Measurements from ENCODE around the gene ZNF579.

ZNF579 gene

DNA sequence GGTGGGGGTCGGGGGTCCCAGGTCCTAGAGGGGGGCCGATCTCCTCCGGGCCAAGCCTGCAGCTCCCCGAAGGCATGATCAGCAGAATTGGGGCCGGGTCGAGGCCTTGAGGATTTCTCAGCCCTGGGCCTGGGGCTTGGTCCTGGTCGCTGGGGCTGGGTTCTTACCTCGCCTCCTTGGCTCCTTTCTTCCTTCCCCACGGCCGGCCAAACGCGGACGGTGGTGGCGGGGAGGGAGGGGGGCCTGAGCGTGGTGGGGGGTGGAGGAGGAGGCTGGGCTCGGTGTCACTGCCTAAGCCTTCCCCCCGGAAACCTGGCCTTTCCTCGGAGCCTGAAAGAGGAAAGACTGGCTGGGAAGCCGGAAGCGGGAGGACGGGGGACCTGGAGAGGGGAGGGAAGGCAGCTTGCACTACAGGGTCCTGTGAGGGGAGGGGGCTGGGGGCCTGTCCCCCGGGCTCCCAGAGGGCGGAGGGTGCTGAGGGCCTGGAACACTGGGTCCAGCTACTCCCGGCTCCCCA, at the start of gene ZNF579:
Gene ZNF579, minus strand, starts transcription at position 221 of the 517 bp plus-strand sequence. CDS start 1,209 bp downstream, outside the sequence.
- peak; percentile 70 to 77 for DNase-seq

GRCh38 chr19:55626350-55626749, 45.7 kb upstream of the ZNF579 start:
- peak in 1 of 2 experiments; percentile 66 for DNase-seq

DNA sequence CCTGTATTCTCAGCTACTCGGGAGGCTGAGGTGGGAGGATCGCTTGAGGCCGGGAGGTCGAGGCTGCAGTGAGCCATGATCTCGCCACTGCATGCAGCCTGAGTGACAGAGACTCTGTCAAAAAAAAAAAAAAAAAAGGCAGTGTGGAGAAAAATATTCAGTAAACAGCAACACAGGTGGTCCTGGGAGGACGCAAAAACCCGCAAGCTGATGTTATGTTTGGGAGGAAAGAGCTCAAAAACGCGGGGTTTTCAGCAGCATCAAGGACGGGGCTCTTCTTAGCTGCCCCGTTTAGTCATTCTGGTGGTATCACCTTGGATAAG, 44.3 kb upstream of the ZNF579 start:
- DNase-seq = no peak

GRCh38 chr19:55624109-55625003, 43.7 kb upstream of the ZNF579 start, which contains the start of gene ZNF784:
Gene ZNF784, minus strand, starts transcription at chr19:55624566. Its CDS starts 5 bp downstream, at chr19:55624561.
- peak; percentile 89 to 96 for DNase-seq

DNA sequence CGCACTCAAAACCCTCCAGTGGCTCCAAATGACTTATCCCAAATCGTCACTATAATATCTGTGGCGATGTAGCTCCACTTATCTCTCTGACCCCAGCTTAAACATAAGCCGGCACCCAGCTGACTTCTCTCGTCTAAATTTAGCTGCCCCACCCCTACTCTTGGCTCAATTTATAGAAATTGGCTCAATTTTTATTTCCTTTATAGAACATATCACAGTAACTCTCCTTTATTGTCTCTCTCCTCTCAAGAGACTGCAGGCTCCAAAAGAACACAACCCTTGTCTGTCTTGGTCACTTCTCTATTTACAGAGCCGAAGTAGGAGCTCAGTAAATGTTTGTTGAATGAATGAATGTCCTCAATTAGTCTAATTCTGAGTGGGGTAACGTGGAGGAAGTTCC, 42.9 kb upstream of the ZNF579 start:
- no peak for DNase-seq

DNA sequence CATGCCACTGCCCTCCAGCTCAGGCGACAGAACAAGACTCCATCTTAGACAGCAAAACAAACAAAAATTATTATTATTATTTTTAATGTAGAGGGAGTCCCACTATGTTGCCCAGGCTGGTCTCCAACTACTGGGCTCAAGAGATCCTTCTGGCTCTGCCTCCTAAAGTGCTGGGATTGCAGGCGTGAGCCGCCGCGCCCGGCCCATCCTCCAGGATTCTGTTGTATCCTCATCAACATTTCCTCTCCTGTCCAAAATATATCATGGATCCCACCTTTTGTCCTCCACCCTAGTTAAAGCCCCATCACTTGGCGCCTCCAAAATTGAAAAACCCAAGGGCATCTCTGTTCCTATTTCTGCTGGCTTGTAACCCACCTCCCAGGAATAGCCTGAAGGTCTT, 42.5 kb upstream of the ZNF579 start:
- DNase-seq = no peak

- DNase-seq = no peak
Observed at GRCh38 chr19:55622242-55622969, 41.8 kb upstream of the ZNF579 start.

- DNase-seq = no peak
Observed at GRCh38 chr19:55621673-55622231, 41.1 kb upstream of the ZNF579 start.

DNA sequence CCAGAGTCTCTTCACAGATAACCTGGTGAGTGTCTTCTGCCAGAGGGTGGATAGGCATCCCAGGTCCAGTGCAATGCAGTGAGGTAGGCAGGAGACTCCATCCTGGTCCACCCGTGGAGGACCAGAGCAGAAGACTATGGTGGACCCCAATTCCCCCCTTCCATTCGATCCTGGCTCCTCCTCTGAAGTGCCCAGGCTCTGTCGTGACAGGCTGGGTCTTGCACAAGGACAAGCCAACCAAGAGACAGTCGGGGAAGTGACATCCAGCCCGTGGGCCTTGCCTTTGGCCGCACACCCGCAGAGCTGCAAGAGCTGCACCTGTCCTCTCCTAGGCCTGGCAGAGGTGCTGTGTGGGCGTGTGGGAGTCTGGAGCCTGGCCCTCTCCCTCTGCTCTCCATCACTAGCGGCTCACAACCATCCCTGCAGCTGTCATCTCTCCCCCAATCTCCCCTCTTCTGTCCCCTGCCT, 40.6 kb upstream of the ZNF579 start:
- no peak for DNase-seq

DNA sequence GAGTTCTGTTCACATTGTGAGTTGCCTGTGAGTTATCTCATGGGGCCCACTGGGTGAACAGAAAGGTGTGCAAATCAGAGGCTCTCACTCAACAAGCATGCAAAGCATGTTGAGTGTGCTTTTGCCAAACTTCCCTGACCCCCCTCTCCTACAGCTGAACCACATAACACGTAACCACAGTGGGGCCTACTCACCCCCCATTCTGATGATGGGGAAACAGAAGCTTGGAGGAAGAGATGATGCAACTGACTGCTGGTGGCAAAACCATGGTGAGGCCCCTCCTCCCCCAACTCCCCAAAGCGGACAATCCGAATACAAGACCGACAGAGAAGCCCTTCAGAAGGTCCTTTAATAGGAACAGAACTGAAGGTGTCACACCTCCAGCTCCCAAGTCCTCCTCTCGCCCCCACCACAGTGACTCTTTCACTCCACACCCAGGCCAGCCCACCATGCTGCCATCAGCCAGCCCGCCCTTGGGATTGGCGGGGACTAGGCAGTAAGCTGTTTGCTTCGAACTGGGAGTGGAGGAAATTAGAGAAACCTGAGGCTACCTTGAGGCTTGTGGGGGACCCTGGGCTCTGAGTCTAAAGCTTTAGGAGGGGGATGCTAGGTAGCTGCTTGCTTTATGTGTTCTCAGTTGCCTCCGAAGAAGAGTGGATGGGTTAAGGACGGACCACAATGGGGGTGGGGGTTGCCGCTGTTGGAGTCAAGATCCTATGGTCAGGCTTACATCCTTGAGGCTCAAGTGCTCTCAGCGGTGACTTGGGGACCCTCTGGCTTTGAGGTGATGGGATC, 40.0 kb upstream of the ZNF579 start:
- peak in 1 of 2 experiments; percentile 36 for DNase-seq

DNA sequence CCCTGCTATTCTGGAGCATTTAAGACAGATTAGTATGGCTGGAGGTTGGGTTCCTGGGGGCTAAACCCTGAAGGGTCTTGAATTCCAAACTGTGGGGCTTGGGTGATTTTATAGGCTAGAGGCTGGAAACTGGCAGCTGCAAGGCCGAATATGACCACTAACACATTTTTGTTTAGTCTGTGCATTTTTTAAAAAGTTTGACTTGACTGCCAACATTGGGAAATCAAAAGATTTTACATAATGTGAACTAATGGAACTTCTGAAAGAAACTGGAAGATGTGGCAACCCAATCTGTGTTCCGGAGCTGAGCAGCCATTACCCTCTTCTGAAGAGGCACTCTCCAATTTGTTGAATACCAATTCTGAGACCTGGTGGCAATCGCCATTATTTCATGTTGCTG, 38.6 kb upstream of the ZNF579 start:
- DNase-seq = no peak

GRCh38 chr19:55618426-55618825, 37.8 kb upstream of the ZNF579 start:
- DNase-seq = no peak

GRCh38 chr19:55617426-55617825, 36.8 kb upstream of the ZNF579 start:
- no peak for DNase-seq

DNA sequence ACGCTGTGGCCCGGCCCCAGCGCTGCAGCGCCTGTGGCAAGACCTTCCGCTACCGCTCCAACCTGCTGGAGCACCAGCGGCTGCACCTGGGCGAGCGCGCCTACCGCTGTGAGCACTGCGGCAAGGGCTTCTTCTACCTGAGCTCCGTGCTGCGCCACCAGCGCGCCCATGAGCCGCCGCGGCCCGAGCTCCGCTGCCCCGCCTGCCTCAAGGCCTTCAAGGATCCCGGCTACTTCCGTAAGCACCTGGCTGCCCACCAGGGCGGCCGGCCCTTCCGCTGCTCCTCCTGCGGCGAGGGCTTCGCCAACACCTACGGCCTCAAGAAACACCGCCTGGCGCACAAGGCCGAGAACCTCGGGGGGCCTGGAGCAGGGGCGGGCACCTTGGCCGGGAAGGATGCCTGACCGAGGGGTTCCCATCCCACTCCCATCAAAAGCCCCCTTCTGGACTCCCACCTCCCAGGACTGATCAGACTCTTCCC, 35.8 kb upstream of the ZNF579 start:
- DNase-seq = no peak

DNA sequence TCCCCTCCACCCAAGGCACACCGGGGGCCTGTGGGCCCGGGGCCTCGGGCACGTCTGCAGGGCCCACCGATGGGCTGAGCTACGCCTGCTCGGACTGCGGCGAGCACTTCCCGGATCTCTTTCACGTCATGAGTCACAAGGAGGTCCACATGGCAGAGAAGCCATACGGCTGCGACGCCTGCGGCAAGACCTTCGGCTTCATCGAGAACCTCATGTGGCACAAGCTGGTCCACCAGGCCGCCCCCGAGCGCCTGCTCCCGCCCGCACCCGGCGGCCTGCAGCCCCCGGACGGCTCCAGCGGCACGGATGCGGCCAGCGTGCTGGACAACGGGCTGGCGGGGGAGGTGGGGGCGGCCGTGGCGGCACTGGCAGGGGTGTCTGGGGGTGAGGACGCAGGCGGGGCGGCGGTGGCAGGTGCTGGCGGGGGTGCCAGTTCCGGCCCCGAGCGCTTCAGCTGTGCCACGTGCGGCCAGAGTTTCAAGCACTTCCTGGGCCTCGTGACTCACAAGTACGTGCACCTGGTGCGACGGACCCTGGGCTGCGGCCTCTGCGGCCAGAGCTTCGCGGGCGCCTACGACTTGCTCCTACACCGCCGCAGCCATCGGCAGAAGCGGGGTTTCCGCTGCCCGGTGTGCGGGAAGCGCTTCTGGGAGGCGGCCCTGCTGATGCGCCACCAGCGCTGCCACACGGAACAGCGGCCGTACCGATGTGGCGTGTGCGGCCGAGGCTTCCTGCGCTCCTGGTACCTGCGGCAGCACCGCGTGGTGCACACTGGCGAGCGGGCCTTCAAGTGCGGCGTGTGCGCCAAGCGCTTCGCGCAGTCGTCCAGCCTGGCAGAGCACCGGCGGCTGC, 35.1 kb upstream of the ZNF579 start:
- no peak for DNase-seq

DNA sequence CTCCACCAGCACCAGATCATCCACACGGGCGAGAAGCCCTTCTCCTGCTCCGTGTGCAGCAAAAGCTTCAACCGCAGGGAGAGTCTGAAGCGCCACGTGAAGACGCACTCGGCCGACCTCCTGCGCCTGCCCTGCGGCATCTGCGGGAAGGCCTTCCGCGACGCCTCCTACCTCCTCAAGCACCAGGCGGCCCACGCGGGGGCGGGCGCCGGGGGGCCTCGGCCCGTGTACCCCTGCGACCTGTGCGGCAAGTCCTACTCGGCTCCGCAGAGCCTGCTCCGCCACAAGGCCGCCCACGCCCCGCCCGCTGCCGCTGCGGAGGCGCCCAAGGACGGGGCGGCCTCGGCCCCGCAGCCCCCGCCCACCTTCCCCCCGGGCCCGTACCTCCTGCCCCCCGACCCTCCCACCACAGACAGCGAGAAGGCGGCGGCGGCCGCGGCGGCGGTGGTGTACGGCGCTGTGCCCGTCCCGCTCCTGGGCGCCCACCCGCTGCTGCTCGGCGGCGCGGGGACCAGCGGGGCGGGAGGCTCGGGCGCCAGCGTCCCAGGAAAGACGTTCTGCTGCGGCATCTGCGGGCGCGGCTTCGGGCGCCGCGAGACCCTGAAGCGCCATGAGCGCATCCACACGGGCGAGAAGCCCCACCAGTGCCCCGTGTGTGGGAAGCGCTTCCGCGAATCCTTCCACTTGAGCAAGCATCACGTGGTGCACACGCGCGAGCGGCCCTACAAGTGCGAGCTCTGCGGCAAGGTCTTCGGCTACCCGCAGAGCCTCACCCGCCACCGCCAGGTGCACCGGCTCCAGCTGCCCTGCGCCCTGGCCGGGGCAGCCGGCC, 34.3 kb upstream of the ZNF579 start:
- no peak for DNase-seq

- no peak for DNase-seq
Observed at GRCh38 chr19:55613930-55614710, 33.5 kb upstream of the ZNF579 start.

DNA sequence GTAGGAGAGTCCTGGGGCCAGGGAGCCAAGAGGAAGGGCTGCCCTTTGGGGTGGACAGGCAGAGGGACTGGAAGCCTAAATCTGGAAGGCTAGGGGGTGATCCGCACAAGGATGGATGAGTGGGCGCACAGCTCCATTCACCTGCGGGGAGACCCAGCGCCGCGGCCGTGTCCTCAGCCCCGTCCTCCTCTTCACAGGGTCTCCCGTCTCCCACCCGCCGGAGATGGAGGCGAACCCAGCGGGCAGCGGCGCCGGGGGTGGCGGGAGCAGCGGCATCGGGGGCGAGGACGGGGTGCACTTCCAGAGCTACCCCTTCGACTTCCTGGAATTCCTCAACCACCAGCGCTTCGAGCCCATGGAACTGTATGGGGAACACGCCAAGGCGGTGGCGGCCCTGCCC, 32.7 kb upstream of the ZNF579 start:
- no peak for DNase-seq

GRCh38 chr19:55611983-55612645, 31.5 kb upstream of the ZNF579 start:
- DNase-seq = no peak

Data from stimulated activated CD4-positive, alpha-beta T cell treated with anti-CD3 and anti-CD28 coated beads, Interleukin-4, amount 100 ng/mL, for 4 hours (primary cell).